Activated T-cell treated with anti-CD3 and anti-CD28 coated beads for 4 hours (primary cell): ENCODE data around the gene ANKFN1.
"Not testable (repeated sequence)": the region's sequence is repeated elsewhere in the genome, so short reads cannot be mapped to it uniquely, and the experiment has no call there.

Experiments
- DNase-seq: peaks from one replicate; pipeline ENCODE4 v3.0.0-alpha.2; 2020

ANKFN1 gene

GRCh38 chr17:56185491-56186221 is 32.4 kb downstream of the ANKFN1 start:
- no peak for DNase-seq

DNA sequence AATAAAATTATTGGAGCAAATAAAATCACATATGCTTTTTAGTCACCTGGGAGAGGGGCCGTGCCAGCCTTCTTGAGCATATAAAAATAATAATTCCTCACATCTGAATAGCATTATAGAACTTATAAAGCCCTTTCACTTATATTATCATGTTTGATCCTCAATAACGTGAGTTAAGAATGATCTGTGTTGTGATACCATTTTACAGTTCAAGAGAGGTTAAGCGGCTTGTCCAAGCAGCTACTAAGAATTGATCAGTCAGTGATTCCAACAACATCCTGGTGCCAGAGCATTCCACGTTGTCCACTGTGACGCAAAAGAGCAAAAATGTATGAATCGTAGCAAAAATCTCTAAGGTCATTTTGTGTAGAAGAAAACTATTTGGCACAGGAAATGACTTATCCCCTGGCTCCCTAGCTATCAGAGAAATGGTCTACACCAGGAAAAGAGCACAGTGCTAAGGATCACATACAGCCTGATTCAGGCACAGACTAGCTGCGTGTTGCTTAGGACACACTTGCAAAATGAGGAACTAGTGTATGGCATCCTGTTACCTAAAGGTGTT is 33.0 kb downstream of the ANKFN1 start:
- no peak for DNase-seq

- no peak for DNase-seq
Observed at GRCh38 chr17:56203430-56203829, 50.2 kb downstream of the ANKFN1 start.

GRCh38 chr17:56206351-56206750 is 53.1 kb downstream of the ANKFN1 start:
- no peak for DNase-seq

DNA sequence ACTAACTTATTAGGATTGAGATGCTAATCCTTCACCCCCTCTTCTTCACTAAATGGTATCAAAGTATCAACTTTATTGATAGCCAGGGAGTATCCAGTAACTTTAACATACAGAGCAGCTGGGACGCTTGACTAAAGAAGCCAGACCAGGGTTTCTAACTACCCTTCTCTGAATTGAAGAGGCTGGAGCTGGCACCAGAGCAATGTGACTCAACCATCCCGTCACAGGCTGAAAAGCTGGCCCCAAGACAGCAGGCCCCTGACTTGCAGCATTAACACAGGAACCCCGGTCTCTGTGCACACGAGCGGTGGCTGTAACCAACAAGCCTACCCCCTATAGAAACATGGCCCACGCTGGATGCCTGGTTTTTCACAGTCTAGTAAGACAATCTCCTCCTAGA is 59.8 kb downstream of the ANKFN1 start:
- no peak for DNase-seq

DNA sequence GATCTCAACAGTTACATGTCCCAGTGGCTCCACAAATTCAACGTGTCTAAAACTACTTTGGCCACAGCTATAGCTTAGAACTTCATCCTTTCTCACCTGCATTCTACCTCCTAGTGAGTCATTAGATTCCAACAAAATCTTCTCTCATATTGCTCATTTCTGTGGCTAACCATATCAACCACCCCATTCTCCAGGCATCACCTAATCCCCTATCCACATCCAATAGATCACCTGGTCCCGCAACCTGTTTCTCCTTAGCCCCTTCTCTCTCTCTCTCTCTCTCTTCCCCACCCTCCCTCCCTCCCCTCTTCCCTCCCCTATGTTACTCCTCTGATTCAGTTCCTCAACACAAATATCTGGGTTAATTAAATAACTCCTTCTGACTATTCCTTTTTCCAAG is 64.6 kb downstream of the ANKFN1 start:
- no peak for DNase-seq

GRCh38 chr17:56222255-56222654 is 69.0 kb downstream of the ANKFN1 start:
- DNase-seq: no peak

- DNase-seq: no peak
Observed at GRCh38 chr17:56230660-56231059, 77.4 kb downstream of the ANKFN1 start.

DNA sequence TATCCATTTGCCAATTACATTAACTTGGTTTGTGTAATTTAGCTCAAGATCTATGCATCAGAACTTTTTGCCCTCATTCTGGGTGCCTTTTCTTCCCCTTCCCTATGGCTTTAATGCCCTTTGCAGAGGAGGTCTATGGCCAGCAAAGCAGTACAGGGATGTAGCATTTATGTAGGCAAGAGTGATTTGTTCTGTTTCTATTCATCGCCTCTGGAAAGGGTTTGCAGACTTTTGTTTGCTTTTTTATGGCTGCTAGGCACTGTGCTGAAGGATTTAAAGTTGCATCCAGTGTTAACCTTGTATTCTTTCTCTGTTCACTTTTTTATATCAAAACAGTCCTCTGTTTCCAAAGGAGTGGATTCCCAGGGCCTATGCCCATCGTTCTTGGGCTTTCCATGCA is 78.0 kb downstream of the ANKFN1 start:
- no peak for DNase-seq

GRCh38 chr17:56231693-56232092 is 78.4 kb downstream of the ANKFN1 start:
- no peak for DNase-seq

DNA sequence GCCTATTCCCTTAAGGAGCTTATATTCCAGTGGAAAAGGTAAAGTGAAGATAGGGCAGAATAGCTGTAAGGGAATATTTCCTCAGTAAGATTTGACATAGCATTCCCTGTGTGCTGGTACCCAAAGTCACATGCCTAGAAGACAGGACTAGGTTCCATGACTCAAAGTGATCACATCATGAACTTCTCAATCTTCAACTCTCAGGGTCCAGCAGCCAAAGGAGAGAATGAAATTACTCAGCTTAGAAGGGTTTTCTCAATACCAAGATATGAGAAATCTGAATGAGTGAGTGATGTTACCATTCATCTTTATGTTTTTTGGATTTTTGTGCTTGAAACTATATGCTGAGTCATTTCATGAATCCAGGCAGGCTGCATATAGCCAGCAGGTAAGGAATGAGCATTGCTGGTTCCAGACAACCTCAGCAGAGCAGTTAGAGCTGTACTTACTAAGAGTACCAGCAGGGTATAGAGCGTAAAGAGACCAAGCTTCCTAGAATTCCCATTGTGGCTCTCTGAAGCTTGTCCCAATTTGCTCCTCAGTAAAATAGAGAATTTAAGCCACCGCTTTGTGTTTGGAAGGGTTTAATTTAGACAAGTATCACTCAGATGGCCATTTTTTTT is 91.1 kb downstream of the ANKFN1 start:
- DNase-seq: no peak

- DNase-seq: no peak
Observed at GRCh38 chr17:56247816-56248215, 94.5 kb downstream of the ANKFN1 start.

DNA sequence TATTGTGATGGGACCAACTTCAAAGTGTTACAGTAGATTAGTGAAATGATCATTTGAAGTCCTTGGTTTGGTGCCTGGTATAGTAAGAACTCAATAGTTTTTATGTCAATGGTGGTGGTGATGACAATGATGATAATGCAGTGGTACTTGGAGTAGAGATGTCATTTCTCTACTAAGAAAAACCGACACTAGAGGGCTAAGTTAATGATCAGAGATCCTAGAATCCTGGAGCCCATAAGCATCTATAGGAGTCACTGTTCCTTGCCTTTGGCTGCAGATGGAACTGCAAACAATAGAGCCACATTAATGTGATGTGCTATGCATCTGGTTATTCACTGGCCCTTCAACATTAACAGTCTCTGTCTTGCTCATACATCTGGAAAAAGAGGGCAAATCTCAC is 103.8 kb downstream of the ANKFN1 start:
- no peak for DNase-seq

GRCh38 chr17:56260376-56261002 is 107.2 kb downstream of the ANKFN1 start:
- no peak for DNase-seq

DNA sequence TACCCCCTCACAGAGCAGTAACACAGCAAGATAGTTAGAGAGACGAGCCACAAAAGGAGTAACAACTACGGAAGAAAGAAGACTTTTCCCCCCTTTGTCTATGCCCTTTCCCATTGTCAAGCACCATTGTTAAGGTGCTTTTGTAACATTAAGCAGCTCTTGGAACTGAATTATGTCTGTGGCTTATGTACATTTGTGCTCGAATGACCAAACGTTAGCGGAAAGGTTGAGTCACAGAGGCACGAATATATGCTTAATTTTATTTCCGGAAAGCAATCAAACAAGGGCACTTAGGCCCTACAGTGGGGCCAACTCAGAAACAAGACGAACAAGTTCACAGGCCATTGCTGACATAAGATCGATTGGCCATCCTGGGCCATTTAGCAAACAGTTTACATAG is 109.5 kb downstream of the ANKFN1 start:
- DNase-seq: no peak

GRCh38 chr17:56269556-56270389 is 116.5 kb downstream of the ANKFN1 start:
- DNase-seq: no peak

DNA sequence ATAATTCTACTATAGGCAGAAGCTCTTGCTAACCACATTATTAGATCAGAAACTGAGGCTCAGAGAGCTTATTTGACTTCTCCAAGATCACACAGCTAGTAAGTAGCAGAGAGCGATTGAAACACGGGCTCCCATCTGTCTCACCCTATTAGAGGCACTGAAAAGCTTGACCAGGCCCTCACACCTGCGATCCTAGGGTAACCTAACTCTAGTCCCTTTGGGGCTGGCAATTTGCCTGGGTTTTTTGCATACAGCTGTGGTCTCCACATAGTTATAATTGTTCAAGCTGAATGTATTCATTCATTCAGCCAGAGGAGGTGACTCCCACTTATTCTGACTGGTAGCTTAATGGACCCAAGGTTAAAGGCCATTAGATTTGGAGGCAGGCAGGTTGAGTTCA is 121.2 kb downstream of the ANKFN1 start:
- DNase-seq: no peak

DNA sequence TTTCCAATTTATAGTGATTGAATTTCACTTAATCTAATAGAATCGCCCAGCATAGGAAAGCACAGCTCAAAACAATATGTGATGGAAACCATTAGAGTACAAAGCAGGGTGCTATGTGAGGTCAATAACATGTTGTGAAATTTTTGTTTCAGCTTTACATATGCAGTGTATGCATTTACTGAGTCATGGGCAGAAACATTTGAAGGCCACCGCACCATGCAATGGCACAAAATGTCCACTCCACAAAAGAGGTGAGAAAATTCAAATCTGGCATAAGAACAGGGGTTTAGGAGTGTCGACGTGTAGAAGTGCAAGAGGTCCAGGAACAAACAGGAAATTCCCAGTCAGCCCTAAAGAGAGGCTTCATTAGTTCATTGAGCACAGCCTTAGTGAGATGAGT is 131.2 kb downstream of the ANKFN1 start:
- no peak for DNase-seq

GRCh38 chr17:56288786-56289185 is 135.5 kb downstream of the ANKFN1 start:
- DNase-seq: not testable (repeated sequence)

GRCh38 chr17:56289321-56289720 is 136.0 kb downstream of the ANKFN1 start:
- no peak for DNase-seq

DNA sequence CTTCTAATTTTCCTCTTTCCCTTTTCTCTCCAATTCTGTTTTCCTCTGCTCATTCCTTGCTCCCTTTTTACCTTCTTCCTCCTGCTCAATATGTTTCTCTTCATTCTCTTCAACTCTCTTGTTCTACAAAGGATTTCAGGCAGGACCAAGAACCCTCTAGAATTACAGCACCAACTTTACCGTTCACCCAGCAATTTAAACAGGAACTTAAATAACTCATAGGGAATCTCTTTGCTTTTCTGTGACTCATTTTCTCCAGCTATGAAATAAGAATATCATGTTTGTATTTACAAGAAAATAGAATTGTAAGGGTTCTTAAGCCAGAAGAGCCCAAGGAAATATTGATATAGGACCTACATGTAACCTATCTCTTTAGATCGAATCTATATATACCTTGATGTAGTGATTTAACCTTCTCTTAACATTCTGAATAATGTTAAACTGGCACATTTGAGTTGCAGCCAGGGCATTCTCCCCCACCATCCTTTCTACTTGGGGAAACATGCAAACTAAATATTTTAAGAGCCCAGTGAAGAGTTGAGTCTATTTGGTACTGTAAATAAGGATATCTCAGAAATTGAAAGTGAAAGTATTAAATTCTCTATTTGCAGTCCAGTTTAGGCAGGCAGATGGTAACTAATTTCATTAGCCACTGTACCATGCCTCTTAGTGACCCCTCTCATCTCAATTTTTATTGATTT is 137.0 kb downstream of the ANKFN1 start:
- DNase-seq: no peak

- DNase-seq: no peak
Observed at GRCh38 chr17:56290802-56291118, 137.5 kb downstream of the ANKFN1 start.
